Astrocyte of the spinal cord (primary cell): ENCODE measurements around the gene FAM124B.
"Not testable (repeated sequence)": the region's sequence is repeated elsewhere in the genome, so short reads cannot be mapped to it uniquely, and the experiment has no call there.

Source experiments
- DNase-seq: peaks from one replicate; pipeline ENCODE4 v3.0.0; 2011; ENCODE audit warnings: low read depth, low spot score
- H3K4me3 ChIP-seq: 2 replicates; pipeline ENCODE4 v1.5.1; 2011; ENCODE audit warnings: low read depth, mild to moderate bottlenecking, low read length, moderate library complexity
- in situ Hi-C: cut with HindIII; loops from 2 replicates; pipeline ENCODE4 v1.10.0; 2017; ENCODE audit warnings: low sequenced_read_pairs
- TF ChIP-seq, protein P1 (sequence below): IDR thresholded peaks from 2 replicates; pipeline ENCODE4 v1.5.1; 2012; ENCODE audit warnings: low read depth, mild to moderate bottlenecking, low read length, inconsistent platforms

Gene FAM124B

DNA sequence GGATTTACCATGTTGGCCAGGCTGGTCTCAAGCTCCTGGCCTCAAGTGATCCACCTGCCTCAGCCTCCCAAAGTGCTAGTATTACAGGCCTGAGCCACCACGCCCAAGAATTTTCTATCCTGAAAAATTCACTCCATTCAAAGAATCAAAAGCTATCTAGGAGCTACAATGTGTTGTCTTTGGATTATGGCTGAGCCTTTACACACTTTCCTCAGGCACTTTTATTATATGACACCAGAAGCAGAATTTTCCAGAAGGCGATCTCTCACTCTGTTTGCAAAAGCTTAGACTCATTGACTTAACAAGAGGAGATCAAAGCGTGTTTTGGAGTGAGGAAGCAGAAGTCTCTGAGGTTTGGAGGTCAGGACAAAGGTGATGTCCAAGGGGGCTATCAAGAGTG, 3.6 kb downstream of the FAM124B start:
- TF ChIP-seq, protein P1, sequence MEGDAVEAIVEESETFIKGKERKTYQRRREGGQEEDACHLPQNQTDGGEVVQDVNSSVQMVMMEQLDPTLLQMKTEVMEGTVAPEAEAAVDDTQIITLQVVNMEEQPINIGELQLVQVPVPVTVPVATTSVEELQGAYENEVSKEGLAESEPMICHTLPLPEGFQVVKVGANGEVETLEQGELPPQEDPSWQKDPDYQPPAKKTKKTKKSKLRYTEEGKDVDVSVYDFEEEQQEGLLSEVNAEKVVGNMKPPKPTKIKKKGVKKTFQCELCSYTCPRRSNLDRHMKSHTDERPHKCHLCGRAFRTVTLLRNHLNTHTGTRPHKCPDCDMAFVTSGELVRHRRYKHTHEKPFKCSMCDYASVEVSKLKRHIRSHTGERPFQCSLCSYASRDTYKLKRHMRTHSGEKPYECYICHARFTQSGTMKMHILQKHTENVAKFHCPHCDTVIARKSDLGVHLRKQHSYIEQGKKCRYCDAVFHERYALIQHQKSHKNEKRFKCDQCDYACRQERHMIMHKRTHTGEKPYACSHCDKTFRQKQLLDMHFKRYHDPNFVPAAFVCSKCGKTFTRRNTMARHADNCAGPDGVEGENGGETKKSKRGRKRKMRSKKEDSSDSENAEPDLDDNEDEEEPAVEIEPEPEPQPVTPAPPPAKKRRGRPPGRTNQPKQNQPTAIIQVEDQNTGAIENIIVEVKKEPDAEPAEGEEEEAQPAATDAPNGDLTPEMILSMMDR: no peak
- in situ Hi-C loops: no loop called here
- no peak overlapping the region for H3K4me3 ChIP-seq
- no peak for DNase-seq

DNA sequence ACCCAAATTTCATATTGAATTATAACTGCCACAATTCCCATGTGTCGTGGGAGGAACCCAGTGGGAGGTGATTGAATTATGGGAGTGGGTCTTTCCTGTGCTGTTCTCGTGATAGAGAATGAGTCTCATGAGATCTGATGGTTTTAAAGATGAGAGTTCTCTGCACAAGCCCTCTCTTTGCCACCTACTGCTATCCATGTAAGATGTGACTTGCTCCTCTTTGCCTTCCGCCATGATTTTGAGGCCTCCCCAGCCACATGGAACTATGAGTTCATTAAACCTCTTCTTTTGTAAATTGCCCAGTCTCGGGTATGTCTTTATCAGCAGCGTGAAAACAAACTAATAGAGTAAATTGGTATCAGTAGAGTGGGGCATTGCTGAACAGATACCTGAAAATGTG, 4.8 kb downstream of the FAM124B start:
- H3K4me3 ChIP-seq, DNase-seq, in situ Hi-C loops: not testable (repeated sequence)

DNA sequence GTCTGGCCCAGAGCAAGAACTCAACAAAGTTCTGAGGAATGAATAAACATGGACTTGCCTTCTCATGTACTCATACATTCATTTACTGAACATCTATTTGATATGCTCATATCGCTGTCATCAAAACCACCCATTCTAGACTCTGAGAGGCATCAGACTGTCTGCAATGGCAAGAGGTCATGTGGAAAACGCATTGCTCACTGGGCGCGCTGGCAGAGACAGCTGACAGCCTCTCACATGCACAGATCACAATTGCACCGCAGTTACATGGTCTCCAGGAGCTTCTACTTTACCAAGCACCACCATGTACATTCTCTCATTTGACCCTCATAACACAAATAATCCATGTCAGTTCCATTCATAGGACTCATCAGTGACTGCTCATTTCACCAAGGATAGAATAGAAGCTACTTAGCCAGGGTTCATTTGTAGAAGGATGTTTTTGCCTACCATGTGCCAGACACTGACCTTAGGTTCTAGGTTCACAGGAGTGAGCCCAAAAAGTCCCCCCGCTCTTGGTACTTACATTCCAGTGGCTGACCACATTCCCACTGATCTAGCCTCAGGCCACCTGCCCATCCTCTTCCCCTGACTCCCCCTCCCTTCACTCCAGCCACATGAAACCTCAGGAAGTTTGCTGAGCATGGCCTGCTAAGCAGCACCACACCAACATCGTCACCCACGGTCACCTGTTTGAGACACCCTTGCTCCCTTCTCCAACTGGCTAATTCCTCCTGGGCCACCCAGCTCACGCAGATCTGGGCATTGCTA, 6.1 kb downstream of the FAM124B start:
- DNase-seq: no peak
- in situ Hi-C loops: no loop called here
- TF ChIP-seq, protein P1: no peak
- no peak overlapping the region for H3K4me3 ChIP-seq

DNA sequence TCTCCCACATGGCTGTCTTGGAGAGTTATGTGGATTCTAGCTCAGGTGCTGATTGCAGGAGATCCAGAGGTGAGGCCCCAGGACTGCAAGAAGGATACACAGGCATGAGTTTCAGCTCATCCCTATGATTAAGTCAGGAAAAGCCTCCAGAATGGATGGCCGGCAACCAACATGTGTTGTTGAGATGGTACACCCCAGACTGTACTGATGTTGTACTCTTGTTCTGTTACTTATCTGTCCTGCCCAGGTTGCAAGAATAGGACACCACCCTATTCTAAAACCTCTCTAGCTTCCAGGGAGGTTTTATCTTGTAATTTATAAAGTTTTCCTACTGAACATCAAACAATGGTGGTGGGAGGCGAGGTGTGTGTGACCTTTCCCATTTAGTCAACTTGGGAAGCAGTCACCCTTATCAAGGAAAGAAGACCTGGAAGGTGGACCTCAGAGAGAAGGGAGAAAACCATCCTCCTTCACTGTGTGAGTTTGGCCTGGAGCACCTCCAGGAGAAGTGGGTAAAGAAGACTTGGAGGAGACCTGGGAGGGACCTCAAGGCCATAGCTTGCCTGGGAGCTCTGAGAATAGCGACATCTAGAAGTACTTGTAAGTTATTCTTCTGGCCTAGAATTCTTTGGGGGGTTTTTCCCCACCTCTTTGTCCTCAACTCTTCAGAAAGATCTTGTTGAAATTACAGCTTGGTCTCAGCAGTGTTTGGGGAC, 8.6 kb downstream of the FAM124B start:
- TF ChIP-seq, protein P1: no peak
- DNase-seq: no peak
- in situ Hi-C loops: no loop called here

DNA sequence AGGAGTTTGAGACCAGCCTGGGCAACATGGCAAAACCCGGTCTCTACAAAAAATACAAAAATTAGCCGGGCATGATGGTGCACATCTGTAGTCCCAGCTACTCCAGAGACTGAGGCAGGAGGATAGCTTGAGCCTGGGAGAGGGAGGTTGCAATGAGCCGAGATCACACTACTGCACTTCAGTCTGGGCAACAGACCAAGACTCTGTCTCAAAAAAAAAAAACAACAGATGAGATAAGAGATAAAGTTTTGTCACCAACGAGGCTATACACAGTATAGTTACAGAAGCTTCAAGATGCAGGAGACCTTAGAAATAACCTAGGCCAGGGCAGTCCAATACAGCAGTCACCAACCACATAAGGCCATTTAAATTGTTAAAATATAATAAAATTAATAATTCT, 9.4 kb downstream of the FAM124B start:
- TF ChIP-seq, protein P1: no peak
- in situ Hi-C loops: no loop called here
- DNase-seq: no peak
- H3K4me3 ChIP-seq: no peak overlapping the region

More for the DNA sequence above, 8.6 kb downstream of the FAM124B start:
- no peak overlapping the region for H3K4me3 ChIP-seq

DNA sequence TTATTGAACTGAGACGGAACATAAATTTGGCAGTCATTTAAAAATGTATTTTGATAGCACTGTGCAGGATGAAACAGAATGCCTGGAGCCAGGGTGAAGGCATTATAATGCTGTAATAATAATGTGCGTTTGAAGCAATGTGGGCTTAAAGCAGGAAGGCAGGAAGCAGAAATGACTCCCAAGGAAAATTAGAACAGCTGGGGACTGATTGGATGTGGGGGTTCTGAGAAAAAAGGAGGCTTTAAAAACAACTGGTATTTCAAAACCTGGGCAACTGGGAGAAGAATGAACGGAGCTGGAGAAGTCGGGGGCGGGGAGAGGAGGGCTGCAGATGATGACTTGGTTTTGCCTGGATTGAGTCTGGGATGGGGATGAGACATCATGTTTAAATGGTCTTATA, 12.6 kb downstream of the FAM124B start:
- TF ChIP-seq, protein P1: no peak
- DNase-seq: no peak
- in situ Hi-C loops: no loop called here
- H3K4me3 ChIP-seq: no peak overlapping the region

DNA sequence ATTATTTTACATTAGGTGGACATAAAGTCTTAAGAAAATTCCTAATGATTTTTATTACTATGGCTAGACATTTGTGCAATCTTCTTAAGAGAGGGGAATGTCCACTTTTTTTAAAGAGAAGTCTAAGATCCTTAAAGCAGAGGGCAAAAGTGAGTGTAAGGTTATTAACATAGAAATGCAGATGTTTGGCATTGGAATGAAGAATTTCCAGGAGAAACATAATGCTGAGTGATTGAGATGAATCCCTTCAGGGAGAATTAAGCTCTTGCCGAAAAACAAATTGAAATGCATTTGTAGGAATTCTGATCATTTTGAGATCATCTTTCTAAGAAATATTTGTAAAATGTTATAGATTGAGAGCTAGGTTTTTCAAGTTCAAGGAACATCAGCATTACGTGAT, 15.0 kb downstream of the FAM124B start:
- H3K4me3 ChIP-seq: no peak overlapping the region
- DNase-seq: no peak
- TF ChIP-seq, protein P1: no peak
- in situ Hi-C loops: no loop called here
